COLO668 (cell line): ENCODE results near the gene GNS.
"Not testable (repeated sequence)": the region's sequence is repeated elsewhere in the genome, so short reads cannot be mapped to it uniquely, and the experiment has no call there.

Experiments
- DNase-seq: peaks from one replicate; lab custom pipeline; 2025; ENCODE audit not compliant: unreplicated experiment; lab: John Stamatoyannopoulos, UW

GNS gene

GRCh38 chr12:64780132-64780530 is 20.9 kb upstream of the GNS start:
- DNase-seq, result no peak

- no peak for DNase-seq
Measured at GRCh38 chr12:64779354-64779974, 20.3 kb upstream of the GNS start.

GRCh38 chr12:64775147-64775736 is 16.0 kb upstream of the GNS start:
- DNase-seq, result not testable (repeated sequence)

- no peak for DNase-seq
Measured at GRCh38 chr12:64773386-64773785, 14.2 kb upstream of the GNS start.

- no peak for DNase-seq
Measured at GRCh38 chr12:64767495-64767894, 8.3 kb upstream of the GNS start.

- DNase-seq, result no peak
Measured at GRCh38 chr12:64760808-64761573, 1.8 kb upstream of the GNS start.

GRCh38 chr12:64757771-64758170 is 1.4 kb downstream of the GNS start:
- DNase-seq, result no peak

- DNase-seq, result no peak
Measured at GRCh38 chr12:64756376-64756775, 2.8 kb downstream of the GNS start.

GRCh38 chr12:64753427-64753826 is 5.8 kb downstream of the GNS start:
- no peak for DNase-seq

- no peak for DNase-seq
Measured at GRCh38 chr12:64752833-64753238, 6.4 kb downstream of the GNS start.

- DNase-seq, result no peak
Measured at GRCh38 chr12:64752032-64752431, 7.2 kb downstream of the GNS start.

GRCh38 chr12:64749461-64750200 is 9.6 kb downstream of the GNS start:
- no peak for DNase-seq

- DNase-seq, result no peak
Measured at GRCh38 chr12:64747695-64748094, 11.5 kb downstream of the GNS start.

- no peak for DNase-seq
Measured at GRCh38 chr12:64746663-64747062, 12.5 kb downstream of the GNS start.

GRCh38 chr12:64745980-64746379 is 13.2 kb downstream of the GNS start:
- peak; percentile 64 for DNase-seq

GRCh38 chr12:64745259-64745807 is 13.9 kb downstream of the GNS start:
- peak; percentile 20 for DNase-seq

GRCh38 chr12:64744422-64745258 is 14.6 kb downstream of the GNS start:
- no peak for DNase-seq

- no peak for DNase-seq
Measured at GRCh38 chr12:64743206-64743605, 16.0 kb downstream of the GNS start.

- no peak for DNase-seq
Measured at GRCh38 chr12:64742416-64742815, 16.8 kb downstream of the GNS start.

- no peak for DNase-seq
Measured at GRCh38 chr12:64740646-64741045, 18.6 kb downstream of the GNS start.
